Muscle layer of duodenum (tissue), 2 donors: Measurements from ENCODE around the gene TMSB4X.
A peak's percentile ranks its signal among the peaks of the same experiment; 100 is the strongest.
"Not testable (repeated sequence)": the region's sequence is repeated elsewhere in the genome, so short reads cannot be mapped to it uniquely, and the experiment has no call there.

Experiments used
- H3K27ac ChIP-seq: one replicate; pipeline ENCODE4 v1.7.0; 2013; ENCODE audit warnings: mild to moderate bottlenecking, low read length
- H3K27me3 ChIP-seq: one replicate; pipeline ENCODE4 v1.7.0; 2013; ENCODE audit warnings: low read depth, mild to moderate bottlenecking, control low read depth, low read length
- H3K36me3 ChIP-seq, 2 donors: one replicate each; pipeline ENCODE4 v1.7.0; 2013; ENCODE audit warnings: low read length in 2 of 2, control low read depth in 1 of 2, mild to moderate bottlenecking in 1 of 2; ENCODE audit not compliant: insufficient read depth in 2 of 2, control insufficient read depth in 1 of 2
- H3K4me1 ChIP-seq, 2 donors: one replicate each; pipeline ENCODE4 v1.7.0; 2013; ENCODE audit warnings: low read length in 2 of 2, mild to moderate bottlenecking in 2 of 2, control low read depth in 1 of 2, moderate library complexity in 1 of 2; ENCODE audit not compliant: insufficient read depth in 2 of 2, control insufficient read depth in 1 of 2
- H3K4me3 ChIP-seq, 2 donors: one replicate each; pipeline ENCODE4 v1.7.0; 2013; ENCODE audit warnings: low read length in 2 of 2, low read depth in 1 of 2, mild to moderate bottlenecking in 1 of 2
- H3K9me3 ChIP-seq, 2 donors: one replicate each; pipeline ENCODE4 v1.7.0; 2013; ENCODE audit warnings: low read length in 2 of 2, control low read depth in 1 of 2, mild to moderate bottlenecking in 1 of 2; ENCODE audit not compliant: control insufficient read depth in 1 of 2
- donor health status: healthy.

The TMSB4X gene

DNA sequence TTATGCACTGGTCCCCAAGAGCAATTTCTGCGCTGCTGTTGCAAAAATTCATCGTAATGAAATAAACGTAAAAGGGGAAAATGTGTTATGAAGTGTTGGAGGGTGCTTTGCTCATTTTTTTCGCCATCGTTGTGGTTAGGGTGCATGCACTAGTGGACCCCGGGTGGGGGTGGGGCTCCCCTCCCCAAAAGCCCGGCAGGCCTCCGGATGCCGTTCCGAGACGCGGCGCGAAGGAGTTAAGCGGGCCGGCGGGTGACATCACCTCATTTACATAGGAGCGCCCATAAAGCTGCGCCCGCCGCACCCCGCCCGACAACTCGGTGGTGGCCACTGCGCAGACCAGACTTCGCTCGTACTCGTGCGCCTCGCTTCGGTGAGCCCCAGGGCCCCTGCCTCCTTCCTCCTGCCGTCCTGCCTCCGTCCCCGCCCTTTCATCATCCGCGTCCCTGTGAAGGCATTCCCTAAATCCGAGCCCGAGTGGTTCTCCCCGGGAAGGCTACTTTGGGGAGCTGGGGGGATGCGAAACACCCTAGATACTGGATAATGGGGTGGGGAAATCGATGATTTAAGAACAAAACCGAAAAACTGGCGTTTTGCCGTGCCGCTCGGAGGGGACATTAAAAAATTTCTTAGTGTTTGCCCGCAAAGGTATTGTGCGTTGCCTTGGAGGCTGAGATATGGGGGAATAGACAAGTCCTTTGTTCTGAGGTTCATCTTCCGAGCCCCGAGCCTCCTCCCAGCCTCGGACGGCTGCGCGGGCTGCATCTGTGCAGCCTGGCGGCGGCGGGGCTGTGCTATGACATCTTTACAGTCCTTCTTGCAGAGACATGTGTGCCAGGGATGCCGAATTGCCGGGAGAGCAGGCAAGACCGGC lies at the start of gene TMSB4X:
TMSB4X (plus strand) TSS at position 315 of the 874 bp plus-strand sequence.
- Histone ChIP-seq H3K27me3 (no peaks in the 10 kb centered on the region), H3K4me1 (peaks cover 4 to 5% of the 10 kb centered on the region in 2 donors), H3K36me3 (no peaks in the 10 kb centered on the region), H3K27ac (peak within 1 kb of the TSS; percentile 97), H3K9me3 (no peaks in the 10 kb centered on the region), H3K4me3 (peak within 1 kb of the TSS; percentile 81 to 89)

DNA sequence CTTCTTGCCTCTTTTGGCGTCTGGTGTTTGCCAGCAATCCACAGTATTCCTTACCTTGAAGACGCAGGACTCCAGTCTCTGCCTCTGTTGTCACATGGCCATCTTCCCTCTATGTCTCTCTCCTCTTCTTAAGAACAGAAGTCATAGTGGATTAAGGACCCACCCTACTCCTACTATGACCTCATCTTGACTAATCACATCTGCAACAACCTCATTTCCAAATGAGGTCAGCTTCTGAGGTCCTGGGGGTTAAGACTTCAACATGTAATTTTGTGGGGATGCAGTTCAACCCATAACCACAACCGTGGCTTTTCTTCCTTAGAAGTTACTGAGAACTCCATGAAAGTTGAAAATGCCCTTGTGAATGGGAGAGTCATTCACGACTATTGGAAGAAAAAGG lies 45.2 kb upstream of the TMSB4X start:
- H3K27ac ChIP-seq = no peak overlapping the region
- H3K9me3 ChIP-seq = no peaks in the 10 kb centered on the region
- H3K4me1 ChIP-seq = no peaks in the 10 kb centered on the region
- no peaks in the 10 kb centered on the region for H3K27me3 ChIP-seq
- no peak overlapping the region for H3K4me3 ChIP-seq
- H3K36me3 ChIP-seq = no peaks in the 10 kb centered on the region

DNA sequence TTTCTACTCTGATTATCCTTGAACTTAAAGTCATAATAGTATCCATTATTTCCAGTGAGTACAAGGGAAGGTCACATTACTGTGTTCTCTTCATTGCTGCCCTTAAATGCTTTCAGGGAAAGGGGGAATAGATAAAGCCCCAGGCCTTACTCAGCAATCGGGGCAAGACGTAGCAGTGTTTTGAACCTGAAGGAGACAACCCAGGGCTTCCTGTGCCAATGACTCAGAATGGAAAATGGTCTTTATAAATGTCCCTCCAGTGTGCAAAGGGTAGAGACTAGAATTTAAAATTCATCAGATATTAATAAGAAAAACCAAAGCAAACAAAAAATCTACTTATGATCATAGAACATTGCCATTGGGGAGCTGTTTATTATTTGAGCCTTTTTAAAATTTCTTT lies 44.8 kb upstream of the TMSB4X start:
- H3K4me3 ChIP-seq = no peak overlapping the region
- no peak overlapping the region for H3K27ac ChIP-seq
- H3K9me3 ChIP-seq = no peaks in the 10 kb centered on the region
- H3K36me3 ChIP-seq = no peaks in the 10 kb centered on the region
- no peaks in the 10 kb centered on the region for H3K4me1 ChIP-seq
- H3K27me3 ChIP-seq = no peaks in the 10 kb centered on the region

DNA sequence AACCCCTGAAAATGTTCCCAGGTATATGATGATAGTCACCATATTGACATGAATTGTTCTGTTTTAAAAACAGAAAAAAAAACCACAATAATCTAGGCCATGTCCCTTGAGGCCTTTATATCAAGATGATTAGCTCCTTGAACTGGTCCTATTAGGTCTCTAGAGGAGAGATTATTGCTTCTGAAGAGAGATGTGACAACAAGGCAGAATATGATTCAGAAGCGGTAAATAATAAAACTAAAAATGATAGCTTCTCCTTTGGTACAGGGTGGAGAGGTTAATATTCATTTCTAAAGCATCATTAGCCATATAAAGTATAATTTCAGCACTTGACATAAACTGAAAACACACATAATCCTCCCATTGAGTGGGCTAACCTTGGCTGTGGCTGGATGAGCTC lies 42.7 kb upstream of the TMSB4X start:
- H3K4me1 ChIP-seq = no peaks in the 10 kb centered on the region
- no peaks in the 10 kb centered on the region for H3K27me3 ChIP-seq
- no peak overlapping the region for H3K4me3 ChIP-seq
- no peaks in the 10 kb centered on the region for H3K36me3 ChIP-seq
- H3K27ac ChIP-seq = no peak overlapping the region
- no peaks in the 10 kb centered on the region for H3K9me3 ChIP-seq

DNA sequence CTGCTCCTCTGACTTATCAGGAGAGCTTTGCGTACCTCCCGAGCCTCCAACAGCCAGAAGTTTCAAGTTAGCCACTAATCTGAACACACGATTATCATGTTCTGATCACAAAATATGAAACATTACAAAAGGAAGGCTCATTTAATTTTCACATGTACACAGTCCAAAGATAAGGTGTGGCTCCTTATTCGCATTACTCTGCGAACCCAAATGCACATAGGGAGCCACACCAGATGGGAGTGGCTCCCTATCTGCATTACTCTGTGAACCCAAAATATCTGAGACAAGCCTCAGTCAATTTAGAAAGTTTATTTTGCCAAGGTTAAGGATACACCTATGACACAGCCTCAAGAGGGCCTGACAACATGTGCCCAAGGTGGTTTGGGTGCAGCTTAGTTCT lies 40.1 kb upstream of the TMSB4X start:
- Histone ChIP-seq H3K27me3 (no peaks in the 10 kb centered on the region), H3K27ac (no peak overlapping the region), H3K4me3 (no peak overlapping the region), H3K4me1 (no peaks in the 10 kb centered on the region), H3K9me3 (no peaks in the 10 kb centered on the region), H3K36me3 (no peaks in the 10 kb centered on the region)

DNA sequence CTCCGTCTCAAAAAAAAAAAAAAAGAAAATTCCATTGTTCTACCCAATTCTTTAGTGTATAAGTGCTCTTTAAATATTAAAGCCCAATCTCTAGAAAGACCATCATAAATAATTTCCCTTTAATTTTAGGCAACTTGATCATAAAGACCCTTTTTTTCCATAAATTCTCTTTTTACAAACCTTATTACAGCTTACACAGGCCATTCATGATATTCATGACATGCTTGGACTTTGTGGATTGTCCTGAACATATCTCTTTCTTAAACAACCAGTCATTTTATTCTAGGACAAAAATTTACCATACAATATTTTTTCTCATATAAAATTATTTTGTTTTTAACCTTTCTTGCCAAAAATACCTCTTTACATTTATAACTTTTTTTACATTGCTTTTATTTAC lies 38.0 kb upstream of the TMSB4X start:
- H3K27me3 ChIP-seq = no peaks in the 10 kb centered on the region
- no peaks in the 10 kb centered on the region for H3K9me3 ChIP-seq
- H3K27ac ChIP-seq = no peak overlapping the region
- no peaks in the 10 kb centered on the region for H3K4me1 ChIP-seq
- no peak overlapping the region for H3K4me3 ChIP-seq
- H3K36me3 ChIP-seq = no peaks in the 10 kb centered on the region

DNA sequence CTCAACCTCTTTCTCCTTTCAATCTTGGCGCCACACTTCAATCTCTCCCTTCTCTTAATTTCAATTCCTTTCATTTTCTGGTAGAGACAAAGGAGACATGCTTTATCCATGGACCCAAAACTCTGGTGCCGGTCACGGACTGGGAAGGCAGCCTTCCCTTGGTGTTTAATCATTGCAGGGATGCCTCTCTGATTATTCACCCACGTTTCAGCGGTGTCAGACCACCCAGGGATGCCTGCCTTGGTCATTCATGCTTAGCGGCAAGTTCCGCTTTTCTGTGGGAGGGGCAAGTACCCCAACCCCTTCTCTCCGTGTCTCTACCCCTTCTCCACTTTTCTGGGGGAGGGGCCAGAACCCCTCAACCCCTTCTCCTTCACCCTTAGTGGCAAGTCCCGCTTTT lies 34.4 kb upstream of the TMSB4X start:
- not testable (repeated sequence) for H3K9me3 ChIP-seq, H3K4me3 ChIP-seq, H3K4me1 ChIP-seq, H3K27ac ChIP-seq, H3K36me3 ChIP-seq, H3K27me3 ChIP-seq

DNA sequence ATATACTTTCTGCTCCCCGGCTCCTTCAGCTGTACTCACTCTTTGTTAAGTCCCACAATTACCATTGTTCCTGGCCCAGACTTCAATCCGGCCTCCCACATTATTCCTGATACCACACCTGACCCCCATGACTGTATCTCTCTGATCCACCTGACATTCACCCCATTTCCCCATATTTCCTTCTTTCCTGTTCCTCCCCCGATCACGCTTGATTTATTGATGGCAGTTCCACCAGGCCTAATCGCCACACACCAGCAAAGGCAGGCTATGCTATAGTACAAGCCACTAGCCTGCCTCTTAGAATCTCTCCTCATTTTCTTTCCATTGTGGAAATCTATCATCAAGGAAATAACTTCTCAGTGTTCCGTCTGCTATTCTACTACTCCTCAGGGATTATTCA lies 31.3 kb upstream of the TMSB4X start:
- not testable (repeated sequence) for H3K9me3 ChIP-seq, H3K27me3 ChIP-seq, H3K4me1 ChIP-seq, H3K27ac ChIP-seq, H3K4me3 ChIP-seq, H3K36me3 ChIP-seq

DNA sequence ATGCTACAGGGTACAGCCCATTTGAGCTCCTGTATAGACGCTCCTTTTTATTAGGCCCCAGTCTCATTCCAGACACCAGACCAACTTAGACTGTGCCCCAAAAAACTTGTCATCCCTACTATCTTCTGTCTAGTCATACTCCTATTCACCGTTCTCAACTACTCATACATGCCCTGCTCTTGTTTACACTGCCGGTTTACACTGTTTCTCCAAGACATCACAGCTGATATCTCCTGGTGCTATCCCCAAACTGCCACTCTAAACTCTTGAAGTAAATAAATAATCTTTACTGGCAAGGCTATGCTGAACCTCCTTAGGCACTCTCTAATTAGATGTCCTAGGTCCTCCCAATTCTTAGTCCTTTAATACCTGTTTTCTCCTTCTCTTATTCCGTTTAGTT lies 30.5 kb upstream of the TMSB4X start:
- H3K9me3 ChIP-seq, H3K4me3 ChIP-seq, H3K27me3 ChIP-seq, H3K4me1 ChIP-seq, H3K36me3 ChIP-seq, H3K27ac ChIP-seq: not testable (repeated sequence)

DNA sequence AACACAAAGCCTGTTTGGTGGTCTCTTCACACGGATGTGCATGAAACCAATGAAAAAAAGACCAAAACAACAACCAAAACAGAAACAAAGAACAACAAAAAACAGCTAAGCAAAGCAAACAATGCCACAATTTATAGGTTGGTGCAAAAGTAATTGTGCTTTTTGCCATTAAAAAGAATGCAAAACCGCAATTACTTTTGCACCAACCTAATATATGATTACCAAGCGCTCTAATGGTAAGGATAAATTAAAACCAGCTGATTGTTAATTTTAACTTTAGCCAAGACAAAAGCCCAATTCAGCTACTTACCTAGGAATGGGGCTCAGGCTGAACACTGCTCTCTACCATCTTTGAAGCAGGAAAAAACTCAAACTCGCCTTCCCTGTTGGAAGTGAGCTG lies 29.4 kb upstream of the TMSB4X start:
- Histone ChIP-seq H3K36me3 (no peaks in the 10 kb centered on the region), H3K4me3 (no peak overlapping the region), H3K9me3 (no peaks in the 10 kb centered on the region), H3K27ac (no peak overlapping the region), H3K27me3 (no peaks in the 10 kb centered on the region), H3K4me1 (peaks cover 3 to 7% of the 10 kb centered on the region in 2 donors)

DNA sequence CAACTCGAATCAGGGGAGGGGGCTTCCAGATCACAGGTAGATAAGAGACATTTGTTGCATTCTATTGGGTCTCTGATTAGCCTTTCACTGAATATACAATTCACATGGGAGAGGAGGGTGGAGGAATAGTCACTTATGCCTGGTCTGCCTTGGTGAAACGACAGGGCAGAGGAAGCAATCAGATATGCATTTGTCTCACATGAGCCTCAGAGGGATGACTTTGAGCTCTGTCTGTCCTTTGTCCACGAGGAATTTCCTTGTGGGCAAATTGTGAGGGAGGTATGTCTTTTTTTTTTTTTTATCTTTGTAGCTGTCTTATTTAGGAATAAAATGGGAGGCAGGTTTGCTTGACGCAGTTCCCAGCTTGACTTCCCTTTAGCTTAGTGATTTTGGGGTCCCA lies 28.5 kb upstream of the TMSB4X start:
- H3K4me1 ChIP-seq = peaks cover 3 to 7% of the 10 kb centered on the region in 2 donors
- H3K27me3 ChIP-seq = no peaks in the 10 kb centered on the region
- no peaks in the 10 kb centered on the region for H3K36me3 ChIP-seq
- H3K9me3 ChIP-seq = no peaks in the 10 kb centered on the region
- H3K27ac ChIP-seq = no peak overlapping the region
- H3K4me3 ChIP-seq = no peak overlapping the region
